Ovary (tissue), 3 donors: ENCODE measurements around the gene FBXO8.

Experiments
- CTCF ChIP-seq, 3 donors: fragments of 450-650 bp in 2 of 3; fragments of 200-600 bp in 1 of 3; IDR thresholded peaks; one replicate each; pipeline versions ENCODE4 v1.5.1 to v1.8.0; 2016 to 2022; ENCODE audit warnings: antibody characterized with exemption in 3 of 3, mild to moderate bottlenecking in 1 of 3
- EP300 ChIP-seq: sonication (generic); formaldehyde crosslinking; IDR thresholded peaks from one replicate; pipeline ENCODE4 v1.6.1; 2017; ENCODE audit warnings: antibody characterized with exemption
- POLR2A ChIP-seq: fragments of 450-650 bp; IDR thresholded peaks from one replicate; pipeline ENCODE4 v1.6.1; 2017; ENCODE audit warnings: antibody characterized with exemption, mild to moderate bottlenecking, moderate library complexity
- donor health status: DM: no; HTN: no; CAD: no.

DNA sequence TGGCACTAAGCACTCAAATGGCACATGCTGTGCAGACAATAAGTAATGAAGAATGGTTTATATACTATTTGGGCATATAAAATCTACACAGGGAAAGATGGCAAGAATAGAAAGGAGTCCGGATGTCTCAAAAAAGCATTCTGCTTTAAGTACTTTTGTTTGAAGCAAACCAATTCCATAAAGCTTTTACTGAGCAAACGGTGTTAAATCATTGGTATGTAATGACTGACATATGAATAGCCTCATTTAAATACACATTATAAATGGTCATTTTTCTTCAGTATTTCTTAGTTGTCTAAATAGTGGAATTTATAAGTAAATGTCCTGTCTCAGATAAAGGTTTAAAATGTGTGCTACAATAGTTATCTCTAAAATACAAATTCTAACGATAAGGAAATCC lies 6.0 kb downstream of the FBXO8 start:
- no peak for TF ChIP-seq CTCF (IDR thresholded peaks at IDR 0.05)
- no peak for TF ChIP-seq EP300
- TF ChIP-seq POLR2A: no peak
